HG03520 (cell line): ENCODE measurements around the gene GPC3.
"Not testable (repeated sequence)": the region's sequence is repeated elsewhere in the genome, so short reads cannot be mapped to it uniquely, and the experiment has no call there.

ENCODE experiments used
- ATAC-seq: cut with Tn5 transposase; IDR thresholded peaks from one replicate; pipeline ENCODE4 v1.9.1; 2021; ENCODE audit warnings: mild to moderate bottlenecking, moderate library complexity; ENCODE audit not compliant: unreplicated experiment

Gene GPC3

DNA sequence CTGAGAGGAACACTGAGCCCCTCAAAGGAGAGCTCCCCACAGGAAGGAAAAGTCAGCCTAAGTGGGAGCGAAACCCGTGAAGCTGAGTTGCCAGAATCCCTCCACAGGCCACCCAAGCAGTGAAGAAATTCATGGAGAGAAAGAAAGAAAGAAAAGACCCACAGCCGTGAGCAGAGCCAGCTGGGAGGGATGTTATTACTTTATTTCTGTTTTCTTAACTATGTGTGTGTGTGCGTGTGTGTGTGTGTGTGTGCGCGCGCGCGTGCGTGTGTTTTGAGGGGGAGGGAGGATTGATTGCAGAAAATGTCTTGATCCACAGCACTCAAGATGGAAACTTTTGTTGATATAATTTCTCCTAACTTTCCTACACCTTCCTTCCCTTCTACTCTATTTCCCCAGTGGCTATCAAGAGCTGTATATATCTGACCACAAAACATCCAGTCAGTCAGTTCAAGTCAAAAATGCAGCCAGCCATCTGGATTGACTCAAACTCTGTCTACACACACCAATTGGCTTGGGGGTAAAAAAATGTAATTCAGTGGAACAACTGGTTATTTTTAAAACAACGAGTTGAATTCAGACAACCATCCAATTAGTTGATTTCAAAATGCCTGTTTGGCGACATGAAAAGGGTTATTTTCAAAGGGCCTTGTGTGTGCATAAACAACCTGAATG, 13.8 kb upstream of the GPC3 start:
- ATAC-seq = no peak

DNA sequence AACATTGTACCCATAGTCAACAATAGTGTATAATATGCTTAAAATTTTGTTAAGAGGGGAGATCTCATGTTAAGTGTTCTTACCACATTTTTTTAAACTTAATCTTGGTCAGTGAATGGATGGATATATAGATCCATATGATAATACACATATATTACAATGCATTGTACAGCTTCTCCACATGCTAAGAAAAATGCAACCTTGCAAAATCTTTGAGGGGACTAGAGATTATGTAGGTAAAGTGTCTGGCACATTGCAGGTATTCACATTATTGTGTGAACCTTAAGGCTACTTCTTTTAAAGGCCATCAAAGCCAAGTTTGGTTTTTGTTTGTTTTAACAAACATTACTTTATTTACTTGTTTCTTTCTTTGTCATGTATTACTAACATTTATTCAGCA, 10.4 kb upstream of the GPC3 start:
- ATAC-seq = no peak

DNA sequence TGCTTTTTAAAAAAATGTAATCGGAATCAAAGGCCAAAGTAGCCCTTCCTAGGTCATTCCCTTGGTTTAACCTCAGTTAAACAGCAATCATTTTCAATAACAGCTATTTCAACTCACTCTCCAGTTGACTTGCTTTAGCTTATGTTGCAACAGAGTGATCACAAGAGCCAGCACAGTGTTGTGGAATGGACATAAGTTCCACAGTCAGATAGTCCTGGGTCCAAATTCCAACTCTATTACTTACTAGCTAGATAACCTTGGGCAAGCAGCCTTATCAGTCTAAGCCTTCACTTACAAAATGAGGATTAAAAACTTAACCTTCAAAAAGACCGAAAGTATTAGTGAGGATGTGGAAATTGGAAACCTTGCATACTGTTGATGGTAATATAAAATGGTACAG, 9.2 kb upstream of the GPC3 start:
- ATAC-seq = no peak

DNA sequence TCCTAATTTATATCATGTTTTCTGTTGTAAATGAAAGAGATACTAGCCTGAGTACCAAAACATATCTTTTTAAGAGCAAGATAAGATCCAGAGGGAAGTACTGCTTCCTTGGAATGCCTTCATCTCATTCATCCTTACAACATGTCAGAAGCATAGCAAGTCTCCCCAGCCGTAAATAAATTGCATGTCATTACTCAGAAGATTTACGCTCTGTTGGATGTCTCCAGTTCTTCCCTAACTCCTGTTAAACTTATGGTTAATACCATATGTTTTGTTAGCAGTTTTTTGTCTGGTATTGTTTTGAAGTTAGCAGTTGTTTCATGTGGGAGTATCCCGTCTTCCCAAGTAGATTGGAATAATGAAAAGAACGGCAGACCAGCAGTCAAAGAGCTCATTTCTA, 7.5 kb upstream of the GPC3 start:
- ATAC-seq = no peak

GRCh38 chrX:133991814-133992213, 6.4 kb upstream of the GPC3 start:
- no peak for ATAC-seq

GRCh38 chrX:133991057-133991456, 5.7 kb upstream of the GPC3 start:
- ATAC-seq = not testable (repeated sequence)

DNA sequence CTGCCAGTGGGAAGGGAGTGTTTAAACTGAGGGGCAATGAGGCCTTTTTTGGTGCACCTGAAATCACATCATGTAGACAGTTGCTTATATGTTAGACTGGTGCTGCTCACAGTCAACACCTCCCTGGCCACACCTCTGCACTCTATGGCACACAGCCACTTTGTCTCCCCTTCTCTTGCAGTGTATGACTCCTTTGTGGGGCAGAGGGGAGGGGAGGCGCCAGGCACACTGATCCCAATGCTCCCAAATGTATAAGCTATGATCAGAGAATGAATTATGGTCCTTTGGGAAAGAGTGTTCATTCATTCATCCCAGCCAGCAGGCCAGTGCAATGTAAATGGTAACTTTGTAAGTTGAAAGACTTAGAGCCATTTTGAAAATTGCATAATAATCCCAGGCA, 4.6 kb upstream of the GPC3 start:
- no peak for ATAC-seq

DNA sequence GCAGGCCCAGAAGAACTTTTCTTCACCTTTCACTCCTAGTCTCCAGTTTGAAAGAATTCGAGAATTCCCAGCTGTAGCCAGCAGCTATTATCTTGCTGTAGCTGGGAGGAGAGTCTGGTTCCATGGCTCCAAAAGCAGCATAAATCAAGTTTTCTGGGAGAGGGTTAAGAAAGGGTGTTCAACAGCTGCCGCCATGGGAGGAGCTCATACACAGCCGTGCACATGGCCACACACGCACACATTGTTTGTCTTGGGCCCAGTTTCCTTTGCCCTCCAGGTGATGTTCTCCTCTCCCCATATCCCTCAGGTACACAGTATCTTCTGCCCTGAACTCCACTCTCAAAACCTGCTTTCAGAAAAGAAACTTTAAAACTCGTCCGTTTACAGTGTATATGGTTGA, 4.1 kb upstream of the GPC3 start:
- ATAC-seq = no peak

GRCh38 chrX:133988010-133988409, 2.6 kb upstream of the GPC3 start:
- ATAC-seq = no peak

- no peak for ATAC-seq
Measured at GRCh38 chrX:133987188-133987587, 1.8 kb upstream of the GPC3 start.

GRCh38 chrX:133985967-133986683, 731 bp upstream of the GPC3 start:
- no peak for ATAC-seq

GRCh38 chrX:133984857-133985163, 584 bp downstream of the GPC3 start:
- ATAC-seq = no peak

DNA sequence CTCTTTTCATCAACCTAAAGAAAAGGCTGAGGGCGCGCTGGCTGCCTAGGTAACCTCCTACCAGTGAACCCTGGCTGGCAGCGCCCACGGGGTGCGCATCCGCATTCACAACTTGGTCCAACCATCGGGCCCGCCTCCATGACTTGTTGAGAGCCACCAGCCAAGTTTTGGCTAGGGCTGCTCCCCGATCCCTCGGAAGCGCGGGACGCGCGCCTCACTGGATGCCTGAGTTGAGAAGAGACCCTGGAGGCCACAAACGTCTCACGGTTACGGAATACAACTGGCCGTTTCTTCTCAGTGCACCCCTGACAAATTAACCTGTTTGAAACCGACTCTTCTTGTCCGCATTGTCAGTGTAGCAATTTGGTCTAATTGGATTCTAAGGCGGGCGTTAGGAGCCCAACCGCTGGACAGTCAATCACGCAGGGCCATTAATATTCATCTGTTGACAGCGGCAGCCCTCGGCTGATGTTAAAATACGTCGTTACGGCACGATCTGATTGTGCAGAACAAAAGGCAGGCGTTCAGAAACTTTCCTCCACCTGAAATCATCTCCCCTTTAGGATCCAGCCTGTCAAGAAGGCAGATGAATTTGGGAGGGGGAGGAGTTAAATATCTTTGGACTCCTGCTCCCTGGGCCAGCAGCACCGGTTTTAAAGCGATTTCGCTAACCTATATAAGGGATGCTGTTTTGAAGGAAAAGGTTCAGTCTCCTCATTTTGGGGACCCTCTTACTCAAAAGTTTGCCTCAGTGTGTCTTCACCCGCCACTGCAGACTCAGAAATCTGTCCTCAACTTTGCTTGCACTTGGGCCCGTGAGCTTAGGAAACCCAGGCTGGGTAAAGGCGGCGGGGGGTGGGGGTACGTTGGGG, 1.2 kb downstream of the GPC3 start:
- no peak for ATAC-seq

GRCh38 chrX:133983256-133983973, 2.0 kb downstream of the GPC3 start:
- no peak for ATAC-seq

- no peak for ATAC-seq
Measured at GRCh38 chrX:133981924-133982323, 3.5 kb downstream of the GPC3 start.

- ATAC-seq = no peak
Measured at GRCh38 chrX:133980832-133981588, 4.4 kb downstream of the GPC3 start.

DNA sequence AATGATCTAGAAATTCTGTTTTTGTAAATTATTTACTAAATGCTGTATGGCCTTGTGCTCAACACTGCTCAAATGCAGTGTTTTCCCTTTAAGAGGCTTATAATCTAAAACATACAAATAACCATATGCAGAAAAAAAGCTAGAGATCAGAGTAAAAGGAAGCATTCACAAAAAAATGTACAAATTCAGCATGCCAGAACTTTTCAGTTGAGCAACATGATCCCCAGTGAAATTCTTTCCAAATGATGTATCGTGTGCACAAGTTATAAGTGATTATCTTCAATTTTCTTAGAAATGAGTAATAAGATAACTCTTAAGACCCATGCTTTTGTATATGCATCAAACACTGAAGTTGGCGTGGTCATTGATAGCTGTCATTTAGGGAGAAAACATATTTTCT, 5.0 kb downstream of the GPC3 start:
- no peak for ATAC-seq

GRCh38 chrX:133979641-133980230, 5.7 kb downstream of the GPC3 start:
- ATAC-seq = no peak

DNA sequence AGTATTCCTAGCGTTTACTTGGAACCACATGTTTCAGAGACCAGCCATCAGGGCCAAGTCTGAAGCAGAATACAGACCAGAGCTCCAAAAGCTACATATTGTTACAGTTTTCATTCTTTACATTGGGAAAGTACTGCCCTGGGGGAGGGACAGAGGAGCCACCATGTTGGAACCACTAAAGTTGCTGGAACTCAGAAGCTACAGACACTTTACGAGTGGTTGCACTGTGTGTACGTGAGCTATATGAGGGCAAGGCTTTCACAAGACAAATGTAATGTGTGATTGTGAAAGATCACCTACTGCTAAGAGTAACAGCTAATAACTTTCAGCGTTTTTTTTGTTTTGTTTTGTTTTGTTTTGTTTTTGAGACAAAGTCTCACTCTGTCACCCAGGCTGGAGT, 11.7 kb downstream of the GPC3 start:
- no peak for ATAC-seq

DNA sequence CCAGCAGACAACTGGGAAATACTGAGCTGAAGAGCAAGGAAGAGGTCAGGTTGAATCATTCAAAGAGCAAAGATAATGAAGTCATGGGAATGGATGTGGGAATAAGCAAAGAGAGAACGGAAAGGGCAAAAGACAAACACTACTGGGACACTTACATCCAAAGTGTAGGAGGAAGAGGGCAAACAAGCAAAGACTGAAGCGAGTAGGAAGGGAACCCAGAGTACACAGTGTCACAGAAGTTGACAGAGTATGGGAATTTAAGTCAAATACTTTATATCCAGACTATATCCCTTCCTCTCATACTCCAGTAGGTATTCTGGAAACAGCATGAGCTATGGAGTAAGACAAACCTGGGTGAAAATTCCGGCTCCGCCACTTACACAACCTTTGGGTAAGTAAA, 12.5 kb downstream of the GPC3 start:
- no peak for ATAC-seq
